Right lobe of liver (tissue), 4 donors: Measurements from ENCODE around the gene LY86.

ENCODE experiments used
- POLR2A ChIP-seq: fragments of 450-650 bp; IDR thresholded peaks from one replicate; pipeline ENCODE4 v1.6.1; 2017; ENCODE audit warnings: antibody characterized with exemption, mild to moderate bottlenecking
- TF ChIP-seq, protein P1 (sequence below), 4 donors: fragments of 200-600 bp in 3 of 4; fragments of 450-650 bp in 1 of 4; IDR thresholded peaks; one replicate each; pipeline versions ENCODE4 v1.5.1 to v1.8.0; 2016 to 2022; ENCODE audit warnings: antibody characterized with exemption in 4 of 4, mild to moderate bottlenecking in 2 of 4
- donor health status: DM: no; HTN: no; CAD: no.
- donor health status: DM: no; HTN: no; CAD: no.
- donor health status: DM: no; HTN: yes; CAD: no.

DNA sequence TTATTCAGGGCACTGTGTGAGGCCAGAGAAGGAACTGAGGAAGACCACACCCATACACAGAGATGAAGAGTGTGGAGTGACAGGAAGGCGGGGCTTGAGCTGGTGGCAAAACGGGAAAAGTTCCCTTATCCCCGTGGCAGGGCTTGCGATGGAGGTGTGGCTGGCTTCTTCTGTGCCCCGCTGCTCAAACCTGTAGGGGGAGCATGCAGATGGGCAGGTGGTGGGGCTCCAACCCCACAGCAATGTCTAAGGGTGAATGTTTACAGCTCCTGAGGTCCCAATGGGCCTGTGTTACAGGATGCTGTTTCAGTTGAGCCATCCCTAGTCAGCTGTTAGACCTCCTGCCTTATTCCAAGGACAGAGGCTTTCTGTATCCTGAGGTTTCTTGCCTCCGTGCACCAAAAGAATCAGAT, 105.9 kb downstream of the LY86 start:
- TF ChIP-seq, protein P1, sequence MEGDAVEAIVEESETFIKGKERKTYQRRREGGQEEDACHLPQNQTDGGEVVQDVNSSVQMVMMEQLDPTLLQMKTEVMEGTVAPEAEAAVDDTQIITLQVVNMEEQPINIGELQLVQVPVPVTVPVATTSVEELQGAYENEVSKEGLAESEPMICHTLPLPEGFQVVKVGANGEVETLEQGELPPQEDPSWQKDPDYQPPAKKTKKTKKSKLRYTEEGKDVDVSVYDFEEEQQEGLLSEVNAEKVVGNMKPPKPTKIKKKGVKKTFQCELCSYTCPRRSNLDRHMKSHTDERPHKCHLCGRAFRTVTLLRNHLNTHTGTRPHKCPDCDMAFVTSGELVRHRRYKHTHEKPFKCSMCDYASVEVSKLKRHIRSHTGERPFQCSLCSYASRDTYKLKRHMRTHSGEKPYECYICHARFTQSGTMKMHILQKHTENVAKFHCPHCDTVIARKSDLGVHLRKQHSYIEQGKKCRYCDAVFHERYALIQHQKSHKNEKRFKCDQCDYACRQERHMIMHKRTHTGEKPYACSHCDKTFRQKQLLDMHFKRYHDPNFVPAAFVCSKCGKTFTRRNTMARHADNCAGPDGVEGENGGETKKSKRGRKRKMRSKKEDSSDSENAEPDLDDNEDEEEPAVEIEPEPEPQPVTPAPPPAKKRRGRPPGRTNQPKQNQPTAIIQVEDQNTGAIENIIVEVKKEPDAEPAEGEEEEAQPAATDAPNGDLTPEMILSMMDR (IDR thresholded peaks at IDR 0.05), result no peak
- no peak for TF ChIP-seq POLR2A
